Activated T-cell treated with anti-CD3 and anti-CD28 coated beads for 24 hours (primary cell): Measurements from ENCODE around the gene TEX2.
"Not testable (repeated sequence)": the region's sequence is repeated elsewhere in the genome, so short reads cannot be mapped to it uniquely, and the experiment has no call there.

Experiments used
- DNase-seq: peaks from one replicate; pipeline ENCODE4 v3.0.0-alpha.2; 2020; ENCODE audit warnings: low read depth

Gene TEX2

GRCh38 chr17:64240261-64240740 is 22.8 kb downstream of the TEX2 start:
- DNase-seq: no peak

GRCh38 chr17:64238449-64238848 is 24.6 kb downstream of the TEX2 start:
- DNase-seq: peak; percentile 43

- DNase-seq: no peak
These were observed 26.1 kb downstream of the TEX2 start for GRCh38 chr17:64236827-64237403.

- DNase-seq: no peak
These were observed 28.1 kb downstream of the TEX2 start for GRCh38 chr17:64234961-64235360.

GRCh38 chr17:64232466-64233262 is 30.4 kb downstream of the TEX2 start:
- DNase-seq: no peak

GRCh38 chr17:64231567-64232141 is 31.4 kb downstream of the TEX2 start:
- DNase-seq: no peak

GRCh38 chr17:64230791-64231408 is 32.2 kb downstream of the TEX2 start:
- no peak for DNase-seq

- DNase-seq: no peak
These were observed 33.0 kb downstream of the TEX2 start for GRCh38 chr17:64229815-64230728.

GRCh38 chr17:64226132-64226531 is 36.9 kb downstream of the TEX2 start:
- DNase-seq: no peak

- no peak for DNase-seq
These were observed 37.6 kb downstream of the TEX2 start for GRCh38 chr17:64225410-64225809.

GRCh38 chr17:64223931-64224629 is 39.0 kb downstream of the TEX2 start:
- no peak for DNase-seq

GRCh38 chr17:64223283-64223682 is 39.8 kb downstream of the TEX2 start:
- DNase-seq: no peak

GRCh38 chr17:64221679-64222078 is 41.4 kb downstream of the TEX2 start:
- no peak for DNase-seq

GRCh38 chr17:64220604-64221003 is 42.5 kb downstream of the TEX2 start:
- not testable (repeated sequence) for DNase-seq

GRCh38 chr17:64219571-64219970 is 43.5 kb downstream of the TEX2 start:
- no peak for DNase-seq

GRCh38 chr17:64218066-64218465 is 45.0 kb downstream of the TEX2 start:
- DNase-seq: peak; percentile 31

- no peak for DNase-seq
These were observed 45.8 kb downstream of the TEX2 start for GRCh38 chr17:64217249-64217691.

- DNase-seq: no peak
These were observed 46.5 kb downstream of the TEX2 start for GRCh38 chr17:64216338-64217248.

GRCh38 chr17:64216000-64216337 is 47.1 kb downstream of the TEX2 start:
- DNase-seq: no peak

- no peak for DNase-seq
These were observed 48.1 kb downstream of the TEX2 start for GRCh38 chr17:64214950-64215349.
